PFSK-1 (cell line): ENCODE data around the gene GPC6.

Experiments
- FOXP2 ChIP-seq: optimal IDR thresholded peaks from 2 replicates; pipeline ENCODE3; 2011; ENCODE audit warnings: borderline replicate concordance, control low read depth, inconsistent platforms; ENCODE audit not compliant: insufficient read depth; ENCODE audit errors: extremely low read length, extremely low read depth
- SIN3A ChIP-seq: IDR thresholded peaks from 2 replicates; pipeline ENCODE4 v1.6.1; 2012; ENCODE audit warnings: mild to moderate bottlenecking, low read length, moderate library complexity, borderline replicate concordance; ENCODE audit not compliant: insufficient read depth

DNA sequence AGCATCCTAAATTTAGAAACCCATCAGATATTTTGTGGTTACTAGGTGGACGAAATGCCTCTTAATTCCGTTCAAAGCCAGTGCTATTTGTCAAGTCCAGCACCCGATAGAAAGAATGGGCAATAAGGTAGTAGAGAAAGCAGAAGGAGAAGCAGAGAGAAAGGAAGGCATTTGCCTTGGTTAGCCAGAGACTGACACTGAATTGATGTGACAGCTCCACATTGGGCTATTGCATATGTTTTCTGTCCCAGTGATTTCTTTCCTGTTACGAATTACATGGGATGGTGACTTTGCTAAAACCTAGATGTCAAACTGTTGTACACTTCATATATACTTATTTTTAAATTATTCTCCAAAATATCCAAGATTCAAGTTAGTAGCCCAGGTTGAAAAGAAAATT lies 710.3 kb downstream of the GPC6 start:
- no peak for TF ChIP-seq FOXP2
- no peak for TF ChIP-seq SIN3A
